Fibroblast of skin of scalp (primary cell): ENCODE data around the gene PTPRS. TPM values are rescaled to one million over a fixed set of nuclear protein-coding genes. Genes with fewer than 3 reads are reported as not detected.
A peak's percentile ranks its signal among the peaks of the same experiment; 100 is the strongest.
"Not testable (repeated sequence)": the region's sequence is repeated elsewhere in the genome, so short reads cannot be mapped to it uniquely, and the experiment has no call there.

Experiments
- DNase-seq: peaks from one replicate; pipeline ENCODE4 v3.0.0-alpha.2; 2013
- polyA plus RNA-seq, 2 experiments: library from polyadenylated mRNA; unstranded; fragments of 120-200 nt; gene quantifications; one replicate each; pipeline ENCODE4 v1.2.1, GENCODE V29; 2013; ENCODE audit not compliant: insufficient read length in 2 of 2

The PTPRS gene
- 53.8 TPM for polyA plus RNA-seq (2013, experiment 1 of 2; ENCODE audit: insufficient read length)
- 52.0 TPM for polyA plus RNA-seq (2013, experiment 2 of 2; ENCODE audit: insufficient read length)

DNA sequence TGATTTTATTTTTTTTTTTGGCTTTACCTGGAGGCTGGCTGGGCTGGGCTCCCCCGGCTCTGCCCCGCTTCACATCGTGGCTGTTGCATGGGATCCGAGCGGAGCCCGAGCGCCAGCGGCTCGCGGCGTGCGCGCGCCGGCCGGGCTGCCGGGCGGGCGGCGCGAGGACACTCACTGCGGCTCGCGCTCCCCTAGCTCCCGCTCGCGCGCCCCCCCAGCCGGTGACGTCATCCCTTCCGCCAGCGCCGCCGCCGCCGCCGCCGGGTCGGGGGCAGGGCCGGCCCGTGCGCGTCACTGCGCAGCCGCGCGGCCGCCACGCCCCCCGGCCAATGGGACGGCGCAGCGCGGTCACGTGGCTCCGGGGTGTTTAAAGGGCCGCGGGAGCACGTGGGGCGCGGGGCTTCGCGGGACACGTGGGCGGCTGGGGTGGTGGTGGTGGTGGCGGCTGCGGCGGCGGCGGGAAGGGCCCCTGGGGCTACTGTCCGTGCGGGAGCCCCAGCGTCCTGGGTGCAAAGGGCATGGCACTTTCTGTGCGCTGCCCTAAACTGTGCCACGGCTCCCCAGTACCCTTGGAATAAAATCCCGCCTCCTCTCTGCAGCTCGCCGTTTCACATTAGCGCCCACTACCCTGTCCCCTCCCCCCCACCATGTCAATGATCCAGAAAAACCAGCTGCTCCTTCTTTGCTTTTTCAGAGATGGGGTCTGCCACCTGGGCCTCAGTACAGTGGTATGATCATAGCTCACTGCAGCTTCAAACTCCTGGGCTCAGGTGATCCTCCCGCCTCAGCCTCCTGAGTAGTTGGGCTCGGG lies at the start of gene PTPRS:
TSS of gene PTPRS (minus strand) at position 176 of the 811 bp plus-strand sequence. CDS start 54,672 bp downstream, outside the sequence.
- DNase-seq = peak; percentile 91

DNA sequence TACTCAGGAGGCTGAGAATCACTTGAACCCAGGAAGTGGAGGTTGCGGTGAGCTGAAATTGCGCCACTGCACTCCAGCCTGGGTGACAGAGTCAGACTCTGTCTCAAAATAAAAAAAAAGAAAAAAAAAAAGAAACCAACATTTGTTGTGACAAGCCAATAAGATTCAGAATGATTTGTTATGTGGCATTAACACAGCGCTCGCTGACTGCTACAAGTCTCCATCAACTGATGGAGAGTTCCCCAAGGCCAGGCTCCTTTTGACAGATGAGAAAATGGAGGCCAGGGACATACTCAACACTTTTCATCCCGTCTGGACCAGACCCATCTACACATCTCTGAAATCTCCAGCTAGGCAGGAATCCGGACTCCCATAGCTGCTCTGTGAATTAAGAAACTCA lies 48.7 kb upstream of the PTPRS start:
- no peak for DNase-seq

DNA sequence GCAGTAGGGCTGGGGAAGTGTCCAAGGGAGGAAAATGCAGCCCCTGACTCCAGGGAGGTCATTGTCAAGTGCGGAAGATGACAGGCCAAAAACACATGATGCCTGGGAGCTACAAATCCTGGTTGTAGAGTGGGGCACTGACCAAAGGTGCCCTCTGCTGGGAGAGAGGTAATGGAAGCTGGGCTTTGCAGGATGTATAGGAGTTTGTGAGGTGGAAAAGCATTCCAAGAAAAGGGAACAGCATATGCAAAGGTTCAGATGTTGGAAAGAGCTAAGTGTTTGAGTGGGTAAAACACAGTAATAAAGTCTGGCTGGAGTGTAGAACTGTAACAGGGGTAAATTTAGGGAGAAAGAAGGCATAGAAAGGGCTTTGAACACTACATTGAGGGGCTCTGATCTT lies 46.9 kb upstream of the PTPRS start:
- DNase-seq = no peak

DNA sequence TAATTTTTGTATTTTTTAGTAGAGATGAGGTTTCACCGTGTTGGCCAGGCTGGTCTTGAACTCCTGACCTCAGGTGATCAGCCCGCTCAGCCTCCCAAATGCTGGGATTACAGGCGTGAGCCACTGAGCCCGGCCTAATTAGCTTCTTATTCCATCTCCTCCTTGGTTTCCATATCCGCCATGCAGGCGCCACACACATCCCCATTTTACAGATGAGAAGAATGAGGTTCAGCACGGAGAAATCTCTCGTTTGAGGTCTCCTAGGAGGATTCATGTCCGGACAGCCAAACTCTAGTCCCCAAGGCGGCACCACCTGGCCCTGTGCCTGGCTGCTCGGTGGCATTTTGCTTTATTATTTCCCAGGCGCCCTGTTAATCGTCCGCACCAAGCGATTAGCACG lies 46.2 kb upstream of the PTPRS start:
- no peak for DNase-seq

GRCh38 chr19:5381197-5381596 lies 40.6 kb upstream of the PTPRS start:
- not testable (repeated sequence) for DNase-seq

DNA sequence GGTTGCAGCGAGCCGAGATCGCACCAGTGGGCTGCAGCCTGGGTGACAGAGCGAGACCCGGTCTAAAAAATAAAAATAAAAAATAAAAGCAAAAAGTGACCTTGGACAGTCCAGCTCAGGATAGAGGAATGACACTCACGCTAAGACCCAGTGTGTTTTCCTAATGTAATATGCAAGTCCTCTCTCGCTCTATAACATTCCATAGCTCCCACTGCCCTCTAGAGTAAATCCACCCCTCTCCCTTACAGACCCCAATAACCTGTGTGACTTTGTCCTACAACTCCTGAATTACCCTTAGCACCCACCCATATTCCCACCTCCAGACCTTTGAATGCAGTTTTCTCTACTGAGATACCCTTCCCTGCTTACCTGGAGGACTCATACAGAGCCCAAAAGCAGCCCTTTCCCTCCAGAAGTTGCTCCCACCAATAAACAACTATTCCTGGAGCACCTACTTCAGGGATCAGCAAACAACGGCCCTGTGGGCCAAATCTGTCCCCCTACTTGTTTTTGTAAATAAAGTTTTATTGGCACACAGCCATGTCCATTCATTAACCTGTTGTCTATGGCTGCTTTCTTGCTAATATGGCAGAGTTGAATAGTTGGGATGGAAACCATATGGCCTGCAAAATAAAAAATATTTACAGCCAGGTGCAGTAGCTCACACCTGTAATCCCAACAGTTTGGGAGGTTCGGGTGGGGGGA lies 39.8 kb upstream of the PTPRS start:
- DNase-seq = no peak

GRCh38 chr19:5376928-5377327 lies 36.3 kb upstream of the PTPRS start:
- no peak for DNase-seq

DNA sequence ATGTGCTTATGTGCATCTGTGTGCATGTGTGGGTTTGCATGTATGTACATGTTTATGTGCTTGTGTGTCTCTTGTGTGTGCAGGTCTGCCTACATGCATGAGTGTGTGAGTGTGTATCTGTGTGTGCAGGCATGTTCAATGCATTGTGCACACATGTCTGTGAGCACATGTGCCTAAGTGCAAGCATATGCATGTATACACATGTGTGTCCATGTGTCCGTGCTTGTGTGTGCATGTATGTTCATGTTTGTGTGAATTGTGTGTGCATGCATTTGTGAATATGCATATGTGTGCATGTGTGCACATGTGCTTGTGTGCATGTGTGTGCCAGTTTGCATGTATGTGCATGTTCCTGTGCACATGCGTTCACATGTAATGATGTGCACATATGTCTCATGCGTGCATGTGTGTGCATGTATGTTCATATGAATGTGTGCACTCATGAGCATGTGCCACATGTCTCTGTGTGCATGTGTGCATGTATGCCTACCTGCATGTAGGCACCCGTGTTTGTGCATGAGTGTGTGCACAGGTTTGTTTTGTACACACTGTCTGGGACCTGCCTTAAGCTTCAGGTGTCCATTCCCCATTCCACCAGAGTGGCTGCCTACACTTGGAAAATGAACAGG lies 32.1 kb upstream of the PTPRS start:
- no peak for DNase-seq

DNA sequence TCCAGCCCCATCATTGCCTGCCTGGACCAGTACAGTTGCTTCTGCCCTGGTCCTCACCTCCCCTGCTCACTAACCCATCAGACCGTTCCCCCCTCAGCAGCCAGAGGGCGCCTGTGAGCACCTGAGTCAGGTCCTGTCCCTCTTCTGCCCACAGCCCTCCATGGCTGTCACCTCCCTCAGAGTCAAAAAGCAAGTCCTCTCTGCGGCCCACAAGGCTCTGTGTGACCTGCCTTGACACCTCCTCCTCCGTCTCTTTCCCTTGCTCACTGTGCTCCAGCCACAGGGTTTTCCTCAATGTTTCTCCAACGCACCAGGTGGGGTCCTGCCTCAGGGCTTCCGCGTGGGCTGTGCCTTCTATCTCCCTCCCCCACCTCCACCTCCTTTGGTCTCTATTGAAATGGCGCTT lies 29.4 kb upstream of the PTPRS start:
- peak; percentile 24 for DNase-seq

GRCh38 chr19:5369304-5369703 lies 28.7 kb upstream of the PTPRS start:
- no peak for DNase-seq

DNA sequence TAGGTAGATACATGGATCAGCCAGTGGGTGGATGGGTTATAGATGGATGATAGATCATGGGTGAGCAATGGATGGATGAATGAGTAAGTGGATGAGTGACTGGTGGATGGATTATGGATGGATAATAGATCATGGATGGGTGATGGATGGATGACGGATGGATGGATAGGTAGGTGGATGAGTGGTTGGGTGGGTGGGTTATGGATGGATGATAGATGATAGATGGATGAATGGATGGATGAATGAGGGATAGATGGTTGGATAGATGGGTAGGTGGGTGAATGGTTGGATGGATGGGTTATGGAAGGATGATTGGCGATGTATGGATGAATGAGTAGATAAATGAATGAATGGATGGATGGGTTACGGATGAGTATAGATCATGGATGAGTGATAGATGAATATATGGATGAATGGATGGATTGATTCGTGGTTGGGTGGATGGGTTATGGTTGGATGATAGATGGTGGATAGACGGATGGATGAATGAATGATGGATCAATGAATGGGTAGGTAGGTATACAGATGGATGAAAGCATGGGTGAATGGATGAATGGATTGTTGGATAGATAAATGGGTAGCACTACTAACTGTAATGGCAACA lies 27.0 kb upstream of the PTPRS start:
- no peak for DNase-seq

- DNase-seq = no peak
These were observed 25.3 kb upstream of the PTPRS start for GRCh38 chr19:5365905-5366304.

GRCh38 chr19:5364674-5365073 lies 24.1 kb upstream of the PTPRS start:
- no peak for DNase-seq

GRCh38 chr19:5361839-5362238 lies 21.2 kb upstream of the PTPRS start:
- DNase-seq = not testable (repeated sequence)

DNA sequence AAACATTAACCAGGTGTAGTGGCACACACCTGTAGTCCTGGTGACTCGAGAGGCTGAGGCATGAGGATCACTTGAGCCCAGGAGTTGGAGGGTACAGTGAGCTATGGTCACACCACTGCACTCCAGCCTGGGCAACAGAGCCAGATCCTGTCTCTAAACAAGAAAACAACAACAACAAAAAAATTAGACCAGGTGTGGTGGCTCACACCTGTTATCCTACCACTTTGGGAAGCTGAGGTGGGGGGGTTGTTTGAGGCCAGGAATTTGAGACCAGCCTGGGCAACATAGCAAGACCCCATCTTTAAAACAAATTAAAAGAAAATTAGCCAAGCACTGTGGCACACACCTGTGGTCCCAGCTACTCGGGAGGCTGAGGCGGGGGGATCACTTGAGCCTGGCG lies 20.8 kb upstream of the PTPRS start:
- DNase-seq = no peak

GRCh38 chr19:5360003-5360780 lies 19.6 kb upstream of the PTPRS start:
- DNase-seq = no peak

- DNase-seq = peak; percentile 22
These were observed 17.7 kb upstream of the PTPRS start for GRCh38 chr19:5358173-5358800.

DNA sequence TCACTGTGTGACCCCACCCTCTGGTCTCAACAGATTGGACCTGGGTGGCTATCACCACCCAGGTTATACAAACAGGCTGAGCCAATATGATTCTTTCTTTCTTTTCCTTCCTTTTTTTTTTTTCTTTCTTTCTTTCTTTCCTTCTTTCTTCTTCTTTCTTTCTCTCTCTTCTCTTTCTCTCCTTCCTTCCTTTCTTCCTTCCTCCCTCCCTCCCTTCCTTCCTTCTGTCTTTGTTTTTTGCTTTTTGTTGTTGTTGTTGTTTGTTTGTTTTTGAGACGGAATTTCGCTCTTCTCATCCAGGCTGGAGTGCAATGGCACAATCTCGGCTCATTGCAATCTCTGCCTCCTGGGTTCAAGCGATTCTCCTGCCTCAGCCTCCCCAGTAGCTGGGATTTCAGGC lies 17.0 kb upstream of the PTPRS start:
- no peak for DNase-seq

- DNase-seq = no peak
These were observed 16.3 kb upstream of the PTPRS start for GRCh38 chr19:5356918-5357317.

DNA sequence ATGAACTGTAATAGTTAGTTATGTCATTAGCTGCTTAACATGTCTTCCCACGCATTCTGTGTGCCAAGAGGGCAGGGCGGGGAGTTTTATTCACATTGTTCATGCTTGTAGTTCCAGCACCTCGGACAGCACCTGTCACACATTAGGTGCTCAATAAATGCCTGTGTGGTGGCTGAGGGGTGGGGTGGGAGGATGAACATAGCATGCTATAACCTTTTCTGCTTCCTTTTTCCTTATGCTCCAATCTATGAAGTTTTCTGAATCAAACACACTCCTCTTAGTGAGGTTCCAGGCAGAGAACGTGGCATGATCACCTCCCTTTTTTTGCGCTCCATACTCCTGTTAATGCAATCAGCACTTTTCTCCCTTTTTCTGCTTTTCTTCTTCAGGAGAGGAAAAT lies 15.8 kb upstream of the PTPRS start:
- DNase-seq = no peak

- no peak for DNase-seq
These were observed 15.1 kb upstream of the PTPRS start for GRCh38 chr19:5355693-5356092.

DNA sequence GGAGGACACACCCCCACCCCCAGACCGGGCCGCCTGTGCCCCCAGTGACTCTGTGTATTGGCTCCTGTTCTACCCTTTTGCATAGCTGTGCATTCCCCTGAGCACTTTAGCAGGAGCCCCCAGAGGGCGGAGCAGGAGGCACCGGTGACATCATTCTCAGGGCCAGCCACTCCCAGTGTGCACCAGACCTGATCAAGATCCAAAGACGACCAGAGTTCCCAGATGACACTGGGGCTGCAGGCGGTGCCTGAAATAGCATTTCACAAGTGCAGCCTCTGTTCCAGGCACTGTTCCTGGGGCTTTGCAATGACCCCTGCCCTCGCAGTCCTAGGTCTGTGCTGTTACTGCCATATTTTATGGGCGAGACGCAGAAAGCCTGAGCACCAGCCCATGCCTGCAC lies 14.5 kb upstream of the PTPRS start:
- DNase-seq = no peak
